HL-60 (cell line): ENCODE results near the gene ARHGAP21.

ENCODE experiments used
- DNase-seq, 2 experiments: peaks; one replicate each; pipeline ENCODE4 v3.0.0-alpha.2; 2010 to 2020; ENCODE audit warnings: low read depth in 1 of 2, low spot score in 1 of 2
- H3K27ac ChIP-seq: fragments of 250-450 bp; sonication (Bioruptor Pico); replicated peaks from 2 replicates; pipeline ENCODE4 v1.5.1; 2020; ENCODE audit warnings: mild to moderate bottlenecking, moderate library complexity
- H3K27me3 ChIP-seq: fragments of 250-450 bp; sonication (Bioruptor Pico); 2 replicates; pipeline ENCODE4 v1.5.1; 2021; ENCODE audit warnings: mild to moderate bottlenecking, moderate library complexity; ENCODE audit not compliant: insufficient read depth, poor library complexity, severe bottlenecking
- H3K4me3 ChIP-seq: replicated peaks from 2 replicates; pipeline ENCODE4 v1.5.1; 2011; ENCODE audit warnings: mild to moderate bottlenecking, control low read depth, low read length; ENCODE audit not compliant: insufficient read depth
- GABPA ChIP-seq: IDR thresholded peaks from 2 replicates; pipeline ENCODE4 v1.6.1; 2012; ENCODE audit warnings: low read depth
- POLR2AphosphoS5 ChIP-seq: IDR thresholded peaks from 2 replicates; pipeline ENCODE4 v1.6.1; 2012; ENCODE audit warnings: low read depth
- SPI1 ChIP-seq: IDR thresholded peaks from 2 replicates; pipeline ENCODE4 v1.6.1; 2012; ENCODE audit warnings: low read depth, mild to moderate bottlenecking, borderline replicate concordance
- TF ChIP-seq, protein P1 (sequence below): IDR thresholded peaks from 2 replicates; pipeline ENCODE4 v1.6.1; 2012; ENCODE audit warnings: low read depth; ENCODE audit not compliant: insufficient replicate concordance
- TF ChIP-seq, protein P2 (sequence below): IDR thresholded peaks from one replicate; pipeline ENCODE4 v1.5.1; 2011; ENCODE audit warnings: low read length, control low read depth, inconsistent platforms; ENCODE audit not compliant: insufficient read depth

The ARHGAP21 gene

DNA sequence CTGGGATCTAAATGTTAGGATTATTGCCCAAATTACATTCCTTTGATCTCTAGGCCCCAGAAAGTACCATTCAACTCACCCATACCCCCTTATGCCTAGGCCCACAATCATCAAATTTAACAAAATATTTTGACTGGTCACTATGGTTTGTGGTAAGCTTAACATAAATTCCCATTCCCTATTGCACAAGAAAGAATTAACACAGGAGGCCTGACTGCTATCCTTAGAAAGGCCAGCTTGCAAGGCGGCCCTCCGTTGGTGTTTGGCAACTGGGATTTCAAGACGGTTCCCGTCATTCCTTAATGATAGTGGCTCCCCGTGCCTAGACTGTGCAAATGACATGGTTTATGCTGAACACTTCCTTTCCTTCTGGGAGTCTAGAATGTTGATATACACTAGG is 29.6 kb downstream of the ARHGAP21 start:
- Histone ChIP-seq H3K27me3 (no peaks in the 10 kb centered on the region), H3K4me3 (no peak overlapping the region), H3K27ac (no peak overlapping the region)
- TF ChIP-seq POLR2AphosphoS5 (no peak), GABPA (no peak), SPI1 (no peak)
- TF ChIP-seq, protein P1, sequence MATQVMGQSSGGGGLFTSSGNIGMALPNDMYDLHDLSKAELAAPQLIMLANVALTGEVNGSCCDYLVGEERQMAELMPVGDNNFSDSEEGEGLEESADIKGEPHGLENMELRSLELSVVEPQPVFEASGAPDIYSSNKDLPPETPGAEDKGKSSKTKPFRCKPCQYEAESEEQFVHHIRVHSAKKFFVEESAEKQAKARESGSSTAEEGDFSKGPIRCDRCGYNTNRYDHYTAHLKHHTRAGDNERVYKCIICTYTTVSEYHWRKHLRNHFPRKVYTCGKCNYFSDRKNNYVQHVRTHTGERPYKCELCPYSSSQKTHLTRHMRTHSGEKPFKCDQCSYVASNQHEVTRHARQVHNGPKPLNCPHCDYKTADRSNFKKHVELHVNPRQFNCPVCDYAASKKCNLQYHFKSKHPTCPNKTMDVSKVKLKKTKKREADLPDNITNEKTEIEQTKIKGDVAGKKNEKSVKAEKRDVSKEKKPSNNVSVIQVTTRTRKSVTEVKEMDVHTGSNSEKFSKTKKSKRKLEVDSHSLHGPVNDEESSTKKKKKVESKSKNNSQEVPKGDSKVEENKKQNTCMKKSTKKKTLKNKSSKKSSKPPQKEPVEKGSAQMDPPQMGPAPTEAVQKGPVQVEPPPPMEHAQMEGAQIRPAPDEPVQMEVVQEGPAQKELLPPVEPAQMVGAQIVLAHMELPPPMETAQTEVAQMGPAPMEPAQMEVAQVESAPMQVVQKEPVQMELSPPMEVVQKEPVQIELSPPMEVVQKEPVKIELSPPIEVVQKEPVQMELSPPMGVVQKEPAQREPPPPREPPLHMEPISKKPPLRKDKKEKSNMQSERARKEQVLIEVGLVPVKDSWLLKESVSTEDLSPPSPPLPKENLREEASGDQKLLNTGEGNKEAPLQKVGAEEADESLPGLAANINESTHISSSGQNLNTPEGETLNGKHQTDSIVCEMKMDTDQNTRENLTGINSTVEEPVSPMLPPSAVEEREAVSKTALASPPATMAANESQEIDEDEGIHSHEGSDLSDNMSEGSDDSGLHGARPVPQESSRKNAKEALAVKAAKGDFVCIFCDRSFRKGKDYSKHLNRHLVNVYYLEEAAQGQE, result no peak
- TF ChIP-seq, protein P2, sequence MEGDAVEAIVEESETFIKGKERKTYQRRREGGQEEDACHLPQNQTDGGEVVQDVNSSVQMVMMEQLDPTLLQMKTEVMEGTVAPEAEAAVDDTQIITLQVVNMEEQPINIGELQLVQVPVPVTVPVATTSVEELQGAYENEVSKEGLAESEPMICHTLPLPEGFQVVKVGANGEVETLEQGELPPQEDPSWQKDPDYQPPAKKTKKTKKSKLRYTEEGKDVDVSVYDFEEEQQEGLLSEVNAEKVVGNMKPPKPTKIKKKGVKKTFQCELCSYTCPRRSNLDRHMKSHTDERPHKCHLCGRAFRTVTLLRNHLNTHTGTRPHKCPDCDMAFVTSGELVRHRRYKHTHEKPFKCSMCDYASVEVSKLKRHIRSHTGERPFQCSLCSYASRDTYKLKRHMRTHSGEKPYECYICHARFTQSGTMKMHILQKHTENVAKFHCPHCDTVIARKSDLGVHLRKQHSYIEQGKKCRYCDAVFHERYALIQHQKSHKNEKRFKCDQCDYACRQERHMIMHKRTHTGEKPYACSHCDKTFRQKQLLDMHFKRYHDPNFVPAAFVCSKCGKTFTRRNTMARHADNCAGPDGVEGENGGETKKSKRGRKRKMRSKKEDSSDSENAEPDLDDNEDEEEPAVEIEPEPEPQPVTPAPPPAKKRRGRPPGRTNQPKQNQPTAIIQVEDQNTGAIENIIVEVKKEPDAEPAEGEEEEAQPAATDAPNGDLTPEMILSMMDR, result no peak
- DNase-seq, result no peak

DNA sequence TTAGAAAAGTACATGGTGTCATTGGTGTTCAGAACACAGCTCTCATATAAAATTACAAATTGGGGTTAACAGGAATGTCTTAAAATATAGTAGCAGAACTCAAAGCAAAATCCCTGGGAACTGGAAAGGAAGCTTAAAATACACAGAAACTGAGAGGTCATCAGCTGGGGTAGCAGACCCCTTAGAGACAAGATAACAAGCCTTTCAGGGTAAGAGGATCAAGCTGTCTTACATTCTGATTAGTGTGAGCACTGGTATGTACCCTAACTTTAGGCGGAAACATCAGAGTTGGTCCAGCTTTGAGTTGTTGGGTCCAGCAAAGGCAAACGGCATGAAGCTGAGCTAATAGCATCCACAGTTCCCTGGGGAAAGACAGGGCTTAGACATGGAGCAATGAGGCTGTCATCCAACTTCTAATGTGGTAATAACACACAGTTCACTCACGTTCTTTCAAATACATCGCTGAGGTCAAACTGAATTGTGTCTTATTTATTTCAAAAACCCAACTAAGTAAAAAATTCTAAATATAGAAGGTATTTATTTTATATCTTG is 32.6 kb downstream of the ARHGAP21 start:
- Histone ChIP-seq H3K27ac (no peak overlapping the region), H3K4me3 (no peak overlapping the region), H3K27me3 (no peaks in the 10 kb centered on the region)
- no peak for TF ChIP-seq SPI1
- TF ChIP-seq, protein P1, result no peak
- TF ChIP-seq GABPA, result no peak
- TF ChIP-seq POLR2AphosphoS5, result no peak
- TF ChIP-seq, protein P2, result no peak
- DNase-seq, result no peak

DNA sequence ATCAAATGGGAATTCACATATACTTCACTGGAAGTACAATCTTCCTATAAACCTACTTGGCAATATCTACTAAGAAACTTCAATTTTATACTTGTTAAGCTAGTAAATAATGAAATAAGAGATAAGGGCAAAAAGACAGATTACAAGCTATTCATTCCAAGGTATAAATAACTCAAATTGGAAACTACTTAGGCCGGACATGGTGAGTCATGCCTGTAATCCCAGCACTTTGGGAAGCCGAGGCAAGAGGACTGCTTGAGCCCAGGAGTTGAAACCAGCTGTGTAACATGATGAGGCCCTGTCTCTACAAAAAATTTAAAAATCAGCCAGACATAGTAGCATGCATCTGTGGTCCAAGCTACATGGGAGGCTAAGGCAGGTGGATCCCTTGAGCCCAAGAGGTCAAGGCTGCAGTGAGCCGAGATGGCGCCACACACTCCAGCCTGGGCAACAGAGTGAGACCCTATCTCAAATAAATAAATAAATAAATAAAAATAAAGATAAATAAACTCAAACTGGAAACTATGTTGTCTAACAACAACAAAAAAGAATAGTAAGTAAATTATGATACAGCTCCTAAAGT is 37.6 kb downstream of the ARHGAP21 start:
- no peak overlapping the region for H3K4me3 ChIP-seq
- DNase-seq, result no peak
- no peak overlapping the region for H3K27ac ChIP-seq
- H3K27me3 ChIP-seq, result no peaks in the 10 kb centered on the region
- TF ChIP-seq, protein P1, result no peak
- TF ChIP-seq GABPA (no peak), SPI1 (no peak), POLR2AphosphoS5 (no peak)
- TF ChIP-seq, protein P2, result no peak
